ENCODE measurements around the gene ZBTB17.

DNA sequence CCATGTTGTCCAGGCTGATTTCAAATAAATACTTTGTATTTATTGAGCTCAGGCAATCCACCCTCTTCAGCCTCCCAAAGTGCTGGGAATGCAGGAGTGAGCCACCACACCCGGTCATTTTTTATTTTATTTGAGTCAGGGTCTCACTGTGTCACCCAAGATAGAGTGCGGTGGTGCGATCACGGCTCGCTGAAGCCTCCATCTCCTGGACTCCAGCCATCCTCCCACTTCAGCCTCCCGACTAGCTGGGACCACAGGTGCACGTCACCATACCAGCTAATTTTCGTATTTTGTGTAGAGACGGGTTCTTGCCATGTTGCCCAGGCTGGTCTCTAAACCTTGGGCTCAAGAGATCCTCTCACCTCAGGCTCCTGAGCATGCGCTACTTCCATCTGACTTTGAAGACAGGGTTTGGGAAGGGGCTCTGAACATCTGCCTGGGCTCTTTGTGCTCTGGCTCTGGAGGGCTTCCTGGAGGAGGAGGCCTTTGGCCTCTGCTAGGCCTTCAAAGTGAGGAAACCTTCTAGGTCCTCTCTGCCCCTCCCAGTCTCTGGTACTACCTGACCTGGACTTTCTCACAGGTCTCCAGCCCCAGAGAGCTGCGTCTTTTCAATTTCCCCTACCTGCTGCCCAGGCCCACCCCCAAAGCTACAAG lies 36.2 kb upstream of the ZBTB17 start:
- TF ChIP-seq EZH2phosphoT487 (IDR thresholded peaks at IDR 0.05; ENCODE audit: borderline replicate concordance, low read depth, low read length): no peak
- TF ChIP-seq, protein P1, sequence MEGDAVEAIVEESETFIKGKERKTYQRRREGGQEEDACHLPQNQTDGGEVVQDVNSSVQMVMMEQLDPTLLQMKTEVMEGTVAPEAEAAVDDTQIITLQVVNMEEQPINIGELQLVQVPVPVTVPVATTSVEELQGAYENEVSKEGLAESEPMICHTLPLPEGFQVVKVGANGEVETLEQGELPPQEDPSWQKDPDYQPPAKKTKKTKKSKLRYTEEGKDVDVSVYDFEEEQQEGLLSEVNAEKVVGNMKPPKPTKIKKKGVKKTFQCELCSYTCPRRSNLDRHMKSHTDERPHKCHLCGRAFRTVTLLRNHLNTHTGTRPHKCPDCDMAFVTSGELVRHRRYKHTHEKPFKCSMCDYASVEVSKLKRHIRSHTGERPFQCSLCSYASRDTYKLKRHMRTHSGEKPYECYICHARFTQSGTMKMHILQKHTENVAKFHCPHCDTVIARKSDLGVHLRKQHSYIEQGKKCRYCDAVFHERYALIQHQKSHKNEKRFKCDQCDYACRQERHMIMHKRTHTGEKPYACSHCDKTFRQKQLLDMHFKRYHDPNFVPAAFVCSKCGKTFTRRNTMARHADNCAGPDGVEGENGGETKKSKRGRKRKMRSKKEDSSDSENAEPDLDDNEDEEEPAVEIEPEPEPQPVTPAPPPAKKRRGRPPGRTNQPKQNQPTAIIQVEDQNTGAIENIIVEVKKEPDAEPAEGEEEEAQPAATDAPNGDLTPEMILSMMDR (conservative IDR thresholded peaks at IDR 0.05; ENCODE audit: low read length): no peak

Data from OCI-LY7 (cell line).